ENCODE data around the gene PROC.

Gene PROC

GRCh38 chr2:127421116-127421800 lies 3.0 kb downstream of the PROC start:
- TF ChIP-seq, protein P1, sequence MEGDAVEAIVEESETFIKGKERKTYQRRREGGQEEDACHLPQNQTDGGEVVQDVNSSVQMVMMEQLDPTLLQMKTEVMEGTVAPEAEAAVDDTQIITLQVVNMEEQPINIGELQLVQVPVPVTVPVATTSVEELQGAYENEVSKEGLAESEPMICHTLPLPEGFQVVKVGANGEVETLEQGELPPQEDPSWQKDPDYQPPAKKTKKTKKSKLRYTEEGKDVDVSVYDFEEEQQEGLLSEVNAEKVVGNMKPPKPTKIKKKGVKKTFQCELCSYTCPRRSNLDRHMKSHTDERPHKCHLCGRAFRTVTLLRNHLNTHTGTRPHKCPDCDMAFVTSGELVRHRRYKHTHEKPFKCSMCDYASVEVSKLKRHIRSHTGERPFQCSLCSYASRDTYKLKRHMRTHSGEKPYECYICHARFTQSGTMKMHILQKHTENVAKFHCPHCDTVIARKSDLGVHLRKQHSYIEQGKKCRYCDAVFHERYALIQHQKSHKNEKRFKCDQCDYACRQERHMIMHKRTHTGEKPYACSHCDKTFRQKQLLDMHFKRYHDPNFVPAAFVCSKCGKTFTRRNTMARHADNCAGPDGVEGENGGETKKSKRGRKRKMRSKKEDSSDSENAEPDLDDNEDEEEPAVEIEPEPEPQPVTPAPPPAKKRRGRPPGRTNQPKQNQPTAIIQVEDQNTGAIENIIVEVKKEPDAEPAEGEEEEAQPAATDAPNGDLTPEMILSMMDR (conservative IDR thresholded peaks at IDR 0.05) = no peak
- no peak for TF ChIP-seq ZFX (IDR thresholded peaks at IDR 0.05)
- H3K27ac ChIP-seq = no peak overlapping the region

GRCh38 chr2:127421871-127422558 lies 3.8 kb downstream of the PROC start:
- TF ChIP-seq, protein P1 (conservative IDR thresholded peaks at IDR 0.05) = no peak
- TF ChIP-seq ZFX (IDR thresholded peaks at IDR 0.05) = no peak

DNA sequence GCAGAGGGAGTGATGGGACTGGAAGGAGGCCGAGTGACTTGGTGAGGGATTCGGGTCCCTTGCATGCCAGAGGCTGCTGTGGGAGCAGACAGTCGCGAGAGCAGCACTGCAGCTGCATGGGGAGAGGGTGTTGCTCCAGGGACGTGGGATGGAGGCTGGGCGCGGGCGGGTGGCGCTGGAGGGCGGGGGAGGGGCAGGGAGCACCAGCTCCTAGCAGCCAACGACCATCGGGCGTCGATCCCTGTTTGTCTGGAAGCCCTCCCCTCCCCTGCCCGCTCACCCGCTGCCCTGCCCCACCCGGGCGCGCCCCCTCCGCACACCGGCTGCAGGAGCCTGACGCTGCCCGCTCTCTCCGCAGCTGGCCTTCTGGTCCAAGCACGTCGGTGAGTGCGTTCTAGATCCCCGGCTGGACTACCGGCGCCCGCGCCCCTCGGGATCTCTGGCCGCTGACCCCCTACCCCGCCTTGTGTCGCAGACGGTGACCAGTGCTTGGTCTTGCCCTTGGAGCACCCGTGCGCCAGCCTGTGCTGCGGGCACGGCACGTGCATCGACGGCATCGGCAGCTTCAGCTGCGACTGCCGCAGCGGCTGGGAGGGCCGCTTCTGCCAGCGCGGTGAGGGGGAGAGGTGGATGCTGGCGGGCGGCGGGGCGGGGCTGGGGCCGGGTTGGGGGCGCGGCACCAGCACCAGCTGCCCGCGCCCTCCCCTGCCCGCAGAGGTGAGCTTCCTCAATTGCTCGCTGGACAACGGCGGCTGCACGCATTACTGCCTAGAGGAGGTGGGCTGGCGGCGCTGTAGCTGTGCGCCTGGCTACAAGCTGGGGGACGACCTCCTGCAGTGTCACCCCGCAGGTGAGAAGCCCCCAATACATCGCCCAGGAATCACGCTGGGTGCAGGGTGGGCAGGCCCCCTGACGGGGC lies 4.6 kb downstream of the PROC start:
- H3K27ac ChIP-seq = no peak overlapping the region
- TF ChIP-seq, protein P1 (conservative IDR thresholded peaks at IDR 0.05) = no peak
- TF ChIP-seq ZFX (IDR thresholded peaks at IDR 0.05) = no peak

More at GRCh38 chr2:127421871-127422558, 3.8 kb downstream of the PROC start:
- no peak overlapping the region for H3K27ac ChIP-seq

GRCh38 chr2:127423478-127423843 lies 5.2 kb downstream of the PROC start:
- H3K27ac ChIP-seq = no peak overlapping the region
- TF ChIP-seq, protein P1 (conservative IDR thresholded peaks at IDR 0.05) = no peak
- TF ChIP-seq ZFX (IDR thresholded peaks at IDR 0.05) = no peak

DNA sequence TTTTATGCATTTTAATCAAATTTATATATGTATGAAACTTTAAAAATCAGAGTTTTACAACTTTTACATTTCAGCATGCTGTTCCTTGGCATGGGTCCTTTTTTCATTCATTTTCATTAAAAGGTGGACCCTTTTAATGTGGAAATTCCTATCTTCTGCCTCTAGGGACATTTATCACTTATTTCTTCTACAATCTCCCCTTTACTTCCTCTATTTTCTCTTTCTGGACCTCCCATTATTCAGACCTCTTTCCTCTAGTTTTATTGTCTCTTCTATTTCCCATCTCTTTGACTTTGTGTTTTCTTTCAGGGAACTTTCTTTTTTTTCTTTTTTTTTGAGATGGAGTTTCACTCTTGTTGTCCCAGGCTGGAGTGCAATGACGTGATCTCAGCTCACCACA lies 5.7 kb downstream of the PROC start:
- TF ChIP-seq ZFX (IDR thresholded peaks at IDR 0.05) = no peak
- H3K27ac ChIP-seq = no peak overlapping the region

DNA sequence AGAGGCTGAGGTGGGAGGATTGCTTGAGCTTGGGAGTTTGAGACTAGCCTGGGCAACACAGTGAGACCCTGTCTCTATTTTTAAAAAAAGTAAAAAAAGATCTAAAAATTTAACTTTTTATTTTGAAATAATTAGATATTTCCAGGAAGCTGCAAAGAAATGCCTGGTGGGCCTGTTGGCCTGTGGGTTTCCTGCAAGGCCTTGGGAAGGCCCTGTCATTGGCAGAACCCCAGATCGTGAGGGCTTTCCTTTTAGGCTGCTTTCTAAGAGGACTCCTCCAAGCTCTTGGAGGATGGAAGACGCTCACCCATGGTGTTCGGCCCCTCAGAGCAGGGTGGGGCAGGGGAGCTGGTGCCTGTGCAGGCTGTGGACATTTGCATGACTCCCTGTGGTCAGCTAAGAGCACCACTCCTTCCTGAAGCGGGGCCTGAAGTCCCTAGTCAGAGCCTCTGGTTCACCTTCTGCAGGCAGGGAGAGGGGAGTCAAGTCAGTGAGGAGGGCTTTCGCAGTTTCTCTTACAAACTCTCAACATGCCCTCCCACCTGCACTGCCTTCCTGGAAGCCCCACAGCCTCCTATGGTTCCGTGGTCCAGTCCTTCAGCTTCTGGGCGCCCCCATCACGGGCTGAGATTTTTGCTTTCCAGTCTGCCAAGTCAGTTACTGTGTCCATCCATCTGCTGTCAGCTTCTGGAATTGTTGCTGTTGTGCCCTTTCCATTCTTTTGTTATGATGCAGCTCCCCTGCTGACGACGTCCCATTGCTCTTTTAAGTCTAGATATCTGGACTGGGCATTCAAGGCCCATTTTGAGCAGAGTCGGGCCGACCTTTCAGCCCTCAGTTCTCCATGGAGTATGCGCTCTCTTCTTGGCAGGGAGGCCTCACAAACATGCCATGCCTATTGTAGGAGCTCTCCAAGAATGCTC lies 6.6 kb downstream of the PROC start:
- H3K27ac ChIP-seq = no peak overlapping the region
- no peak for TF ChIP-seq ZFX (IDR thresholded peaks at IDR 0.05)
- TF ChIP-seq, protein P1 (conservative IDR thresholded peaks at IDR 0.05) = no peak
